RWPE2 (cell line): ENCODE results near the gene RPS15.
"Not testable (repeated sequence)": the region's sequence is repeated elsewhere in the genome, so short reads cannot be mapped to it uniquely, and the experiment has no call there.

Experiments used
- ATAC-seq: fragments of 200-7000 bp; cut with Tn5 transposase; 3 replicates; pipeline ENCODE4 v1.9.1; 2021; ENCODE audit warnings: low read depth
- DNase-seq: peaks from one replicate; pipeline ENCODE4 v3.0.0-alpha.2; 2020; ENCODE audit warnings: low spot score
- H3K27ac ChIP-seq: fragments of 450-650 bp; 2 replicates; pipeline ENCODE4 v1.5.1; 2017; ENCODE audit warnings: mild to moderate bottlenecking; ENCODE audit not compliant: poor library complexity, severe bottlenecking
- H3K27me3 ChIP-seq: fragments of 250-450 bp; sonication (Bioruptor Pico); 2 replicates; pipeline ENCODE4 v1.5.1; 2021; ENCODE audit warnings: mild to moderate bottlenecking, moderate library complexity; ENCODE audit not compliant: insufficient read depth, poor library complexity, severe bottlenecking
- H3K36me3 ChIP-seq: fragments of 250-450 bp; sonication (Bioruptor Pico); 2 replicates; pipeline ENCODE4 v1.5.1; 2020; ENCODE audit warnings: low read depth, mild to moderate bottlenecking, moderate library complexity
- H3K4me1 ChIP-seq: fragments of 250-450 bp; sonication (Bioruptor Pico); 2 replicates; pipeline ENCODE4 v1.5.1; 2021; ENCODE audit warnings: mild to moderate bottlenecking, moderate library complexity; ENCODE audit not compliant: insufficient read depth, poor library complexity, severe bottlenecking
- H3K4me3 ChIP-seq: fragments of 250-450 bp; sonication (Bioruptor Pico); 2 replicates; pipeline ENCODE4 v1.5.1; 2021; ENCODE audit warnings: mild to moderate bottlenecking, moderate library complexity; ENCODE audit not compliant: severe bottlenecking
- H3K9me3 ChIP-seq: fragments of 250-450 bp; sonication (Bioruptor Pico); 2 replicates; pipeline ENCODE4 v1.5.1; 2021; ENCODE audit warnings: mild to moderate bottlenecking, moderate library complexity; ENCODE audit not compliant: severe bottlenecking
- CTCF ChIP-seq: fragments of 450-650 bp; IDR thresholded peaks from one replicate; pipeline ENCODE4 v1.5.1; 2017; ENCODE audit warnings: mild to moderate bottlenecking, moderate library complexity; ENCODE audit not compliant: poor library complexity, severe bottlenecking

Gene RPS15

GRCh38 chr19:1417681-1418495 is 20.3 kb upstream of the RPS15 start:
- ATAC-seq (no peak), DNase-seq (no peak)
- Histone ChIP-seq H3K27me3 (no peaks in the 10 kb centered on the region), H3K9me3 (no peaks in the 10 kb centered on the region), H3K27ac (no peak overlapping the region), H3K4me1 (peaks cover 23% of the 10 kb centered on the region), H3K4me3 (no peak overlapping the region), H3K36me3 (peaks cover 72% of the 10 kb centered on the region)
- no peak for TF ChIP-seq CTCF

- no peak for ATAC-seq
- Histone ChIP-seq H3K9me3 (no peaks in the 10 kb centered on the region), H3K36me3 (peaks cover 72% of the 10 kb centered on the region), H3K4me3 (no peak overlapping the region), H3K27me3 (no peaks in the 10 kb centered on the region), H3K4me1 (peaks cover 23% of the 10 kb centered on the region), H3K27ac (no peak overlapping the region)
- no peak for DNase-seq
- TF ChIP-seq CTCF = no peak
Measured at GRCh38 chr19:1418496-1418775, 19.8 kb upstream of the RPS15 start.

GRCh38 chr19:1418951-1419738 is 19.1 kb upstream of the RPS15 start:
- H3K4me3 ChIP-seq = no peak overlapping the region
- H3K9me3 ChIP-seq = no peaks in the 10 kb centered on the region
- ATAC-seq (no peak), DNase-seq (no peak)
- H3K27me3 ChIP-seq = no peaks in the 10 kb centered on the region
- TF ChIP-seq CTCF = no peak
- no peak overlapping the region for H3K27ac ChIP-seq
- peaks cover 70% of the 10 kb centered on the region for H3K36me3 ChIP-seq
- H3K4me1 ChIP-seq = peaks cover 23% of the 10 kb centered on the region

GRCh38 chr19:1420085-1420484 is 18.1 kb upstream of the RPS15 start:
- Histone ChIP-seq H3K36me3 (peaks cover 74% of the 10 kb centered on the region), H3K4me1 (peaks cover 21% of the 10 kb centered on the region)
- H3K9me3 ChIP-seq, ATAC-seq, H3K27me3 ChIP-seq, H3K4me3 ChIP-seq, DNase-seq, H3K27ac ChIP-seq: not testable (repeated sequence)

- H3K4me1 ChIP-seq = peaks cover 21% of the 10 kb centered on the region
- no peak overlapping the region for H3K27ac ChIP-seq
- H3K9me3 ChIP-seq = no peaks in the 10 kb centered on the region
- no peaks in the 10 kb centered on the region for H3K27me3 ChIP-seq
- no peak for DNase-seq
- no peak overlapping the region for H3K4me3 ChIP-seq
- H3K36me3 ChIP-seq = peaks cover 79% of the 10 kb centered on the region
- no peak for TF ChIP-seq CTCF
- no peak for ATAC-seq
Measured at GRCh38 chr19:1420590-1420989, 17.6 kb upstream of the RPS15 start.
